ENCODE data around the gene RS1.
A peak's percentile ranks its signal among the peaks of the same experiment; 100 is the strongest.

The RS1 gene

DNA sequence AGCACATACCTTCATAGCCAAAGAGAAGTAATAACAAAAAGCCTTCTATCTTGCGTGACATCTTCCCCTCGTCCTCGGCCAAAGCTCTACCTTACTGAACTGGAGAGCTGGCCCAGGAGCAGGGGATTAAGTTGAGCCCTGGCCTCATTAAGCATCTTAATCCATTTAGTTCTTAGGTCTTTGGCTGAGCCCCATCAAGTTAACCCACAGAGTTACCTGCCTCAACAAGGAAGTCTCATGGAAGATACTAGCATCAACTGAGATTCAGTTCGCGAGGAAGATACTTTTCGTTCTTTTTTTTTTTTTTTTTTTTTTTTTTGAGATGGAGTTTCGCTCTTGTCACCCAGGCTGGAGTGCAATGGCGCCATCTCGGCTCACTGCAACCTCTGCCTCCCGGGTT, at the start of gene RS1:
TSS of gene RS1 (minus strand) at position 101 of the 400 bp plus-strand sequence. CDS start at position 61, 40 bp downstream.
- no peak for DNase-seq (ENCODE audit: low read depth, low spot score)

DNA sequence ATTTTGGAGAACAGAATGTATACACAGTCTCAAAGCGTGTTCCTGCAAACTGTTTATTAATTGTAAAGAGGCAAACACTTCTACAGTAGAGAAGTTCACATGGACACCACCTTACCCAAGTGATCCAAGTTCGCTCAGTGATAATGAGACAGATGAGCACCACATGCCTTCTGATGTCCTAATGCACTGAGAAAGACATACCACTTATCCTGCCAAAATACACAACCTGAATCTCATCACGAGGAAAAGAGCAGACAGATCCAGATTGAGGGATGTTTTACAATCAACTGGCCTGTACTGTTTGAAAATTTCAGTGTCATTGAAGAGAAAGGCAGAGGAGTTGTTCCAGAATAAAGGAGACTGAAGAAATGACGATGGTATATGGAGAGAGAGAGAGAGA, 47.9 kb upstream of the RS1 start:
- no peak for DNase-seq (ENCODE audit: low read depth, low spot score)

- DNase-seq (ENCODE audit: low read depth, low spot score), result peak; percentile 34
Observed at GRCh38 chrX:18714910-18715309, 43.0 kb upstream of the RS1 start.

DNA sequence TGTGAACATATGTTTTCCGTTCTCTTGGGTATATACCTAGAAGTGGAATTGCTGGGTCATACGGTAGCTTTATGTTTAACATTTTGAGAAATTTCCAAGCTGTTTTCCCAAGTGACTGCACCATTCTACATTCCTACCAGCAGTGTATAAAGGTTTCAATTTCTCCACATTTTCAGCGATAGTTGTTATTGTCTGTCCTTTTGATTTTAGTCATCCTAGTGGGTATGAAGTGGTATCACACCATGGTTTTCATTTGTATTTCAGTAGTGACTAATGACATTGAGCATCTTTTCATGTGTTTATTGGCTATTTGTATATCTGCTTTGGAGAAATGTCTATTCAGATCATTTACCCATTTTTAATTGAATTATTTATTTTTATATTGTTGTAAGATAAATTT, 37.9 kb upstream of the RS1 start:
- no peak for DNase-seq (ENCODE audit: low read depth, low spot score)

DNA sequence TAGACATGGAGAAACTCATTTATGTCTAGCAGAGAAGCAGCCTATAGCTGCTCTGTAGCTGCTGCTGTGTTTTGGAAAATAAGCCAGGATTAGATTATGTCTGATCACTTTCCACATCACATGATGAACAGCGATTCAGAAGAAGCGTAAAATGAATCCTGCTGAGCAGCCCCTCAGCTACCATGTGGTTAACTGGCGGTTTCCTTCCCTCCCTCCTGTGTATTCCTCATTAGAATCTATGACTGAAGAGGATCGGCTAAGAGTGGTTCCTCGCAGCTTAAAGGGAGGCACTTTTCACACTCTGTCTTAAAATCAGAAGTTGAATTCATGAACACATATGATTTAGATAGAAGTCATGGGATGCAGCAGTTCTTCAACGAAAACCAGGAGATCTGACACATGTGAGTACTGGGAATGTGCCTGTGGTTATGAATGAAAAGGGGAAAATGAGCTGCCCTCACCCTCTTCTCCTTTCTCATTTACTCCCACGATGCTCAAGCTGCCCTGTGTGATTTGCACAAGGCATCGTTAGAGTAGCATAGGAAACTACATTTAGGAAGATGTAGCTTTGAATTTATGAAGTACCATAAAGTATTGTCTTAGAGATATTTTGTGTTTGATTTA, 35.6 kb upstream of the RS1 start, which contains the start of gene PPEF1:
TSS of gene PPEF1 (plus strand) at position 220 of the 624 bp plus-strand sequence. CDS start at position 356, 136 bp downstream.
- DNase-seq (ENCODE audit: low read depth, low spot score), result no peak

DNA sequence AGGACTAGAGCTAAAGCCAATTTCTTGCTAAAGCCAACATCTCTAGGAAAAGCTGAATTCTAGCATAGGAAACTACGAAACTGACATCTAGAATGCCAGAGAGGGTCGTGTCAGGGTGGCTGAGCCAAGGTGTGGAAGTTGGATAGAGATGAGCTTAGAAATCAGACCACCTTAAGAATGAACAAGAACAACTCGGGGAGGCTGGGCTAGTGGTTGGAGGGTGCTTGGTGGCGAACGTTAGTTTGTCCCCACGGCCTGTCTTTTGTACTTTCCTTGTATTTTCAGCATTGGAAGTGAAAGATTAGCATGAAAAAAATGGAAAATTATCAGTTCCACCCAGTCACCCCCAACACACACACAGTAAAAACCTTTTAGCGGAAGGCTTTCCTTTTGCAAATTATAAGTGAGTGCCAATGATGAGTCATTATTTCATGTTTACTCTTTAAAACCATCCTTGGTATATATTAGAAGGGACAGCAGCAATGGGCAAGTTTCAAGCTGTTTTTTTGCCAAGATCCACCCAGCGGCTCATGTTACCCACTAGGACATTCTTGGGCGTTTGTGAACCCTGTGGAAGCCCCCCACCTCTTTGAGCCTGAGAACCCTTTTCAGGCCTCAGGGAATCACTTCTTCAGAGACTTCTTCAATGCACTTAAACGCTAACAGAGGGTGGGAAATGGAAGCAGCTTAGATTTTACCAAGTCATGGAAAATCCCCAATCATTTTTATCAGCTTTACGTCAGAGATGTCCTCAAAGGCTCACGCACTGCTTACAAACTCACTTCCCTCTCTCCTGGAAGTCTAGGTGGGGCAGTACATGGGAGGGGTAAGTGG, 30.7 kb upstream of the RS1 start:
- DNase-seq (ENCODE audit: low read depth, low spot score), result no peak

DNA sequence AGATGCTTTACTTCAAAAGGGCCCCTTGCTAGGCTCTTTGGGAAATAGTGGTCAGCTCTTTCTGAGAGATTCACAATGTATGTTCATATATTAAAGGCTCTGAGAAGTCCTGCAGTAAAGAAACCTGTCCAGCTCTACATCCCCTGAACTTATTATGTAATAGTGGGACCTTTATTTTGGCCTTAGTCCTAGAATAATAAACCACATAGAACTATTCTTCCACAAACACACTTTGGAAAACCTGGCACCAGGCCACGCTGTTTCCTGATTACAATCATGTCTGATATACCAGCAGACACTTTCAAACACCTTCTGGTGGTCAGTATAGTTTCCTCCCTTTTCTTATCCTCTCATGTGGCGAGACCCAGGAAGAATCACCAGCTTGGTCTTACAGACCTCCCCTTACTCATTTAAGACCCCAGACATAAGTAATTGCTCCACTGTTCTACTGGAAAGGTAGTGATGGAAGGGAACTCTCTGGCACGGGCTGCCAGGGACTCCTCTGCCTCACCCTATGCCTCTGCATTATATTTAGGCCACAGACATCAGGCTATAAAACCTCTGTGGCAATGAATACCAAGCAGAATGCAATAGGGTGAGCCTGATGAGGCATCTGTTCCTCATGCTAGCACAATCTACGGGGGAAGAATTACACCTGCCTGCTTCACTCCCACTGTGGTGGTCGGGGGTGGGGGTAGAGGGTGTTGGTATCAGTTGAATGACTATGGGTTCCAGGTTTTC, 29.9 kb upstream of the RS1 start:
- DNase-seq (ENCODE audit: low read depth, low spot score), result no peak

GRCh38 chrX:18698737-18699650, 27.1 kb upstream of the RS1 start:
- no peak for DNase-seq (ENCODE audit: low read depth, low spot score)

DNA sequence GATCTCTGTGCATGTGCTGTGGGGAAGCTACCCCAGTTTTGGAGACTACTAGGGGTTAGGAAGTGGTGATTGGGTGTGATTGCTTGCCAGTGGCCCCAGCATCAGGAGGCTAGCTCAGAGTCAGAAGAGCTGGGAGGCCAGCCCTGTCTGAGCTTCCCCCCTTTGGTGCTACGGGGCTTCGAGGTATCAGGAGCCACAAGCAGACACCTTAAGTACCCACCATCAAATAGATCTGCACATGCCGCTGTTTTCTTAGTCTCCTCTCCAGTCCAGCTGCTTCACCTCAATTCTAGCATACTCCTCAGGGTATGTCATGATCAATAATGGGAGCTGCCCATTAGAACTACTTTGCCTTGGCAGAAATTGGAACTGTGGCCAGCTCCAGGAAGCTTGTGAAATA, 24.7 kb upstream of the RS1 start:
- no peak for DNase-seq (ENCODE audit: low read depth, low spot score)

DNA sequence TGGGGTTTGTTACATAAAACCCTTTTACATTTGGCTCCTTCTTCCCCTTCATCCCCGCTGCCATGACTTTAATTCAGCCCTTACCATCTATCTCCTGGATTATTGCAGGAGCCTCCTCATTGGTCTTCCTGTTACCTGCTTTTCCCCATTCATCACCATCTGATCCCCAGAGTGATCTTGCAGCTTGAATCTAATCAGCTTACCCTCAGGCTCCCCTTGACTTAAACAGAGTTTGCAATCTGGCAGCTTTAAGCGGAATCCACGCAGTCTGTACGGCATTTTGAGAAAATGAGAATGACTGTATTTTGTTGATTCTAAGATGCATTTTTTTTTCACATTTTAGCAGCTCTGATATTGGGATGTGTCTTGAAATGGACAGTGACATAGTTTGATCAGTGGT, 20.6 kb upstream of the RS1 start:
- no peak for DNase-seq (ENCODE audit: low read depth, low spot score)

- DNase-seq (ENCODE audit: low read depth, low spot score), result no peak
Observed at GRCh38 chrX:18691431-18691830, 19.5 kb upstream of the RS1 start.

GRCh38 chrX:18687856-18688495, 16.1 kb upstream of the RS1 start:
- DNase-seq (ENCODE audit: low read depth, low spot score), result no peak

GRCh38 chrX:18682979-18683387, 11.1 kb upstream of the RS1 start:
- DNase-seq (ENCODE audit: low read depth, low spot score), result no peak

DNA sequence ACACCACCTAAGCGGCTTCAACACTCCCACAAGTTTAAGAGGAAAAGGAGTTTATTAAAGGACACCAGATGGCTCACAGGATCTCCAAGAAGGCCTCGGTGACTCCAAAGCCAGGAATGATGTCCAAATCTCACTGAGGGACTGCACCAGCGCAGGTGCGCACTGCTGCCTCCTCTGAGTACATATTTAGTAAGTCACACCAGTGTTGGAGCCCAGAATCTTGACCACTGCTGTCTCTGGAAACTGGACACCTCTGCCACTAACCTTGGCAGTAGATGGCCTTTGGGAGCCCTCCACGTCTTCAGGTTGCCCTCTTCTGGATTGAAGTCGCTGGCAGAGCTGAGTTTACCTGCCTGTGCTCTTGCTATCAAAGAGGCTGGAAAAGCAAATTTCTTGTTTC, 10.1 kb upstream of the RS1 start:
- DNase-seq (ENCODE audit: low read depth, low spot score), result no peak

DNA sequence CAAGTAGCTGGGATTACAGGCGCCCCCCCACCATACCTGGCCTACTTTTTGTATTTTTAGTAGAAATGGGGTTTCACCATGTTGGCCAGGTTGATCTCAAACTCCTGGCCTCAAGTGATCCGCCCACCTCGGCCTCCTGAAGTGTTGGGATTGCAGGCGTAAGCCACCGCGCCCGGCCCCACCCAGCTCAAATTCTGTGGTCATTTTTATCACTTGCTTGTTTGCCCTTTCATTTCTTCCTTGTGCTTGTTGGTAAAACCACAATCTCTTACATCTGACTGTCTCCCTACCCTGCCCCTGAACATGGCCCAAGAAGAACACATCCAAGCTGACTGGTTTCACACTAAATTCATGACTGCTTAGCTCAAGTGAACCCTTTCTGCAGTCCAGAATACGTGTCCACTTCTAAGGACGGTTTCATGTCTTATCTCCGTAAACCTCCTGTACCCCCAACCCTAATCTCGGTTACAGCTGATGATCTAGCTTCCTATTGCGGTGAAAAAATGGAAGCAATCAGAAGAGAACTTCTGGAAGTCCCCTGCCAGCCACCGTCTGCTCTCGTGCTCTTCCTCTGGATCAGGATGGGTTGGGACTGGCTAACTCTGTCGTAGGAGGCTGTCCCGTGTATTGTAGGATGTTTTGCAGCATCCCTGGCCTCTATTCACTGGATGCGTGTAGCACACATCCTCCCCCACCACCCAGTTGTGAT, 5.4 kb upstream of the RS1 start:
- DNase-seq (ENCODE audit: low read depth, low spot score), result no peak

DNA sequence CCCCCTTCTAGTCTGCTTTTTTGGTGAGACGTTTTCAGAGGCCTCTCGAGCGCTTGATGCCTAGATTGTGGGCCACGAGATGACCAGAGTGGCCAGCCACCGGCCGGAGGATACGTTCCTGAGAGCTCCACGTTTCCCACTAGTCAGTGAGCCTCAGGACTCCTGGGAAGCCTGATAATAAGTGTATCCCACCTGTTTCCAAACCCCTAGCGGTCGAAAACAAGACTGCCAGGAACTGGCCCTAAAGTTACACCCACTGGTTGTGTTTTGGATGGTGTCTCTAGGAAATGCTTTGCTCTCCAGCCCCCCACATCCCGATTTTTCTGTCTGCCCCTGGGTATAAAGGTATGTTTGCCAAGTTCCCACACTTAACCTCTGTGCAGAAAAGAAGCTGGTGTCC, 4.6 kb upstream of the RS1 start:
- peak; percentile 66 for DNase-seq (ENCODE audit: low read depth, low spot score)

GRCh38 chrX:18676050-18676449, 4.1 kb upstream of the RS1 start:
- no peak for DNase-seq (ENCODE audit: low read depth, low spot score)

DNA sequence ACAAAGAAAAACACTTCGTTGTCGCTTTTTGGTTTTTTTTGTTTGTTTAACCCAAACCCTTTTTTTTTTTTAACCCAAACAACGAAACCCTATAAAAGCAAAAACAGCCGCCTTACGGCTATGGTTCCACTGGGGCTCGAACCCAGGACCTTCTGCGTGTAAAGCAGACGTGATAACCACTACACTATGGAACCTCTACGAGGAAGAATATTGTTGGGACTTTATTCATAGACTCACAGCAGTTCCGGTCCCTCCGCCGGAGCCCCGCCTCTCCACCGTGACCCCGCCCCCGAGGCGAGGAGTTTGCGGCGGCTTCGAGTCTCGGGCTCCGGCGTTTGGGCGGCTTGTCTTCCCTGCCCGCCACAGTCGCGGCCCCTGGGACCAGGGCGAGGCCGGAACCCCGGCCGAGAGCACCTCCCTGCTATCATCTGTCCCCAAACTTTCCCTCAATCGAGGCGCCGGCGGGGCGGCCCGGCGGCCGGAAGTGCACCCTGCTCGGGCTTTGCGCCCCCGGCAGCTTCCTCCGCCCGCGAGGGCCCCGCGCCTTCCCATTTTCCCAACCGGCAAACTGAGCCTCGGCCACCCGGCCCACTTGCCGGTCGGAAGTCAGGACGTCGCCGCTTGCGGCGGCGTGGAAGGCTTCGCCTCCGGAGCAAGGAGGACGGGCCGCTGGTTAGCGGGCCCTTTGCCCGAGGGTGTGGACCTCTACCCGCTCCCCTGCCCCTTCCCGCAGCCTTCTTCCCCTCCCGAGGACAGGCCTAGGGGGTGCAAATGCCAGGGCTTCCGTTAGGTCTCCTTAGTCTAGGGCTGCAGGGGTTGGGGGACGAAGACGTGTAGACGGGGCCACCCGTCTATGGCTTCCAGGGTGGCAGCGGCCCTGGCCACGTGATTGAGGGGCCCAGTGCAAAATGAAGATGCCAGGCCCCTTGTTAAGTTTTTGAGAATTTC, 3.2 kb upstream of the RS1 start:
- peak; percentile 91 for DNase-seq (ENCODE audit: low read depth, low spot score)

DNA sequence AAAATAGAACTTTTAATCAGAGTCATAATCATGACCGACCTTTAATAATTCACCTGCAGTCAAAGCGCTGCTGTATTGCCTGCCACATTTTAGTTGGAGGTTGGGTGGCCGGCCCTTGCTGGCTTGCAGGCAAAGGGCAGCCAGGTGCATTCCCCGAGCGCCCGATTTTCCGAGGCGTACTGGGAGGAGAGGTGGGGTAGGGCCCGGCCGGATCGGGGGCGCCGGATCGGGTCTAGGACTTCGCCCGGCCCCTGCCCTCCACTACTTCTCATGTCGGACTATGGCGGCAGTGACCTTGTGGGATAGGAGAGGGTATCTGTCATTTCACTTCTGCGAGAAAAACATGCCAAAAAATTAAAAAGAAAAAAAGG, 2.5 kb upstream of the RS1 start:
- DNase-seq (ENCODE audit: low read depth, low spot score), result no peak

All from ELF-1 (cell line).